Measurements from ENCODE around the gene SCARB1. TPM values are rescaled to one million over a fixed set of nuclear protein-coding genes. Genes with fewer than 3 reads are reported as not detected.

Gene SCARB1
- total RNA-seq, 4 donors from 2014 or later, result 24.2 to 79.4 (median 59.4) TPM

GRCh38 chr12:124827588-124828184 is 36.0 kb downstream of the SCARB1 start:
- DNase-seq (ENCODE audit: low spot score), result no peak
- TF ChIP-seq CTCF (IDR thresholded peaks at IDR 0.05), result no peak
- no peak for ATAC-seq (ENCODE audit: low FRiP score)

DNA sequence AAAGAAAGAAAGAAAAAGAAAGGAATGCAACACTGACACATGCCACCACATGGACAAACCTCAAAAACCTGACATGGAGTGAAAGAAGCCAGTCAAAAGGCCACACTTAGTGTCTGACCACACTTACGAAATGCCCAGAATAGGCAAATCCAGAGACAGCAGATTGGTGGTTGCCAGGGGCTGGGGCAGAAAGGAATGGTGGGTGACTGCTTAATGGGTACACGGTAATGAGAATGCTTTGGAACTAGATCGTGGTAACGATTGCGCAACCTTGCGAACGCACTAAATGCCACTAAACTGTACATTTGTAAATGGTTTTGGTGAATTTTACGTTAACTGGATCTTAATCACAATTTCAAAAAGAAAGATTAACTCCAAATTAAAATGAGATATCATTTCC is 39.5 kb downstream of the SCARB1 start:
- ATAC-seq (ENCODE audit: low FRiP score) (no peak), DNase-seq (ENCODE audit: low spot score) (no peak)
- TF ChIP-seq CTCF (IDR thresholded peaks at IDR 0.05), result no peak

DNA sequence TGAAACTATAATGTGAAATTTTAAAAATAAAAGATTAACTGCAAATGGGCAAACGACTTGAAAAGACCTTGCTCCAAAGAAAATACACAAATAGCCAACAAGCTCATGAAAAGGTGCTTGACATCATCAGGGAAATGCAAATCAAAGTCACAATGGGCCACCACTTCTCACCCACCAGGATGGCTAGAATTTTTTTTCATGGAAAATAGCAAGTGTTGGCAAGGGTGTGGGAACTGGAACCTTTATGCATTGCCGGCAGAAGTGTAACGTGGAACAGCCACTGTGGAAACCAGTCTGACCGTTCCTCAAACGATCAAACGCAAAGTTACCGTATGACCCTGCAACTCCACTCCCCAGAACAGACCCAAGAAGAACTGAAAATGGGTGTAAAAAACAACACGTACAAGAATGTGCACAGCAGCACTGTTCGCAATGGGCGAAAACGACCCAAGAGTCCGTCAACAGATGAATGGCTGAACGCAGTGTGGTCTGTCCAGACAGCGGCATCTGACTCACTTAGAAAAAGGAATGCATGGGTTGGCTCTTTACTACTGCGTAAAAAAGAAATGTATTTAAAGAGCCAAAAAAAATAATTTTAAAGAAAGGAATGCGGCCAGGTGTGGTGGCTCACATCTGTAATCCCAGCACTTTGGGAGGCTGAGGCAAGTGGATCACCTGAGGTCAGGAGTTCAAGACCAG is 40.2 kb downstream of the SCARB1 start:
- no peak for TF ChIP-seq CTCF (IDR thresholded peaks at IDR 0.05)
- ATAC-seq (ENCODE audit: low FRiP score) (no peak), DNase-seq (ENCODE audit: low spot score) (no peak)

DNA sequence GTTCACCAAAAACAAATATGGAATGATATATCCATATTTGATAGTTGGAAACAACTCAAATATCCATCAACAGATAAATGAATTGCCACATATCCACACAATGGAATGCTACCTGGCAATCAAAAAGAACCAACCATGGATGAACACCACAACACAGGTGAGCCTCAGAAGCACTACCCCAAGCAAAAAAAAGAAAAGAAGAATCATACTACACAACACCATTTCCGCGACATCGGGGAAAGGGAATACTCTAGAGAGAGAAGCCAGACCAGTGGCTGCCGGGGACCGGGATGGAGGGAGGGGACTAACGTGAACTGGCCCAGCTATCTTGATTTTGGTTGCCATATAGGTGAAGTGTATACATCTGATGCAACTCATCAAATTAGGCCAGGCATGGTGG is 41.4 kb downstream of the SCARB1 start:
- no peak for TF ChIP-seq CTCF (IDR thresholded peaks at IDR 0.05)
- ATAC-seq (ENCODE audit: low FRiP score) (no peak), DNase-seq (ENCODE audit: low spot score) (no peak)

- ATAC-seq (ENCODE audit: low FRiP score) (no peak), DNase-seq (ENCODE audit: low spot score) (no peak)
- no peak for TF ChIP-seq CTCF (IDR thresholded peaks at IDR 0.05)
Measured at GRCh38 chr12:124821252-124822200, 42.1 kb downstream of the SCARB1 start.

DNA sequence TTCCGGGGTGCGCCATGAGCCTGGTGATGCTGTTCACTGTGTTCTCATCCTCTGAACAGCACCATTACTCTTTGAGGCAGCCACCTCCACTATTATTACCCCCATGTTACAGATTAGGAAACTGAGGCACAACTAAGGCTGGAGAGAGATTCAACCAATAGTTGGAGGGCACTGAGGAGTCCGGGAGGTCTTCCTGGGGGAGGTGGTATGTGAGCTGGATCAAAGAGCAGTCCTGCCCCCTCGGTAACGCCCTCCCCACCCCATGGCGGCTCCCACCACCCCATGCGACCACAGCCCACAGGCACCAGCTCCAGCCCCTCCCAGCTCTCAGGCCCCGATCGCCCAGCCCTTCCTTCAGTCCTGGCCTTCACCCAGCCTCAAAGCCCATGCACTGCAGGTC is 43.5 kb downstream of the SCARB1 start:
- DNase-seq (ENCODE audit: low spot score) (no peak), ATAC-seq (ENCODE audit: low FRiP score) (no peak)
- TF ChIP-seq CTCF (IDR thresholded peaks at IDR 0.05), result no peak
